T-cell (primary cell): Measurements from ENCODE around the gene NRG3. TPM values are rescaled to one million over a fixed set of nuclear protein-coding genes. Genes with fewer than 3 reads are reported as not detected.

Experiments
- ATAC-seq, 4 experiments: fragments of 200-7000 bp in 3 of 4; fragments of 150-1000 bp in 1 of 4; cut with Tn5 transposase; replicated peaks in 1 of 4; 1 replicate in 3 of 4; 2 replicates in 1 of 4; pipeline ENCODE4 v1.10.0; 2021; ENCODE audit warnings: moderate library complexity in 3 of 4, mild to moderate bottlenecking in 2 of 4, moderate number of reproducible peaks in 1 of 4
- CTCF ChIA-PET, 2 donors: fragments of 300-600 bp; sonication (Branson Sonifier 250); formaldehyde crosslinking; loops; one replicate each; lab custom pipeline; 2022; ENCODE audit warnings: antibody characterized with exemption in 2 of 2; lab: Charles Lee
- POLR2A ChIA-PET, 2 donors: fragments of 300-600 bp; sonication (Branson Sonifier 250); formaldehyde crosslinking; loops; one replicate each; lab custom pipeline; 2022; ENCODE audit warnings: antibody characterized with exemption in 2 of 2; lab: Charles Lee
- DNase-seq, 35 experiments: peaks; one replicate each; pipeline versions ENCODE4 v3.0.0 to v3.0.0-alpha.2; 2013 to 2023
- H3K27ac ChIP-seq: one replicate; pipeline ENCODE4 v1.5.1; 2013; ENCODE audit warnings: low read length
- H3K27me3 ChIP-seq, 2 experiments: replicated peaks in 1 of 2; 1 replicate in 1 of 2; 2 replicates in 1 of 2; pipeline versions ENCODE4 v1.6.1 to v1.7.0; 2013; ENCODE audit warnings: low read length in 1 of 2, mixed read lengths in 1 of 2; ENCODE audit not compliant: control insufficient read depth in 2 of 2, insufficient read depth in 2 of 2; ENCODE audit errors: extremely low read depth in 1 of 2
- H3K36me3 ChIP-seq, 2 donors: 1 replicate in 1 of 2; 2 replicates in 1 of 2; pipeline versions ENCODE4 v1.6.1 to v1.7.0; 2013; ENCODE audit warnings: low read length in 1 of 2; ENCODE audit not compliant: control insufficient read depth in 2 of 2, insufficient read depth in 1 of 2; ENCODE audit errors: extremely low read depth in 1 of 2
- H3K4me1 ChIP-seq, 2 experiments: 1 replicate in 1 of 2; 2 replicates in 1 of 2; pipeline versions ENCODE4 v1.6.1 to v1.7.0; 2013; ENCODE audit warnings: low read length in 2 of 2, mixed read lengths in 1 of 2; ENCODE audit not compliant: insufficient read depth in 2 of 2, control insufficient read depth in 1 of 2; ENCODE audit errors: extremely low read depth in 1 of 2
- H3K4me3 ChIP-seq, 2 donors: 1 replicate in 1 of 2; 2 replicates in 1 of 2; pipeline versions ENCODE4 v1.5.1 to v1.7.0; 2013; ENCODE audit warnings: mild to moderate bottlenecking in 2 of 2, low read length in 1 of 2, moderate library complexity in 1 of 2; ENCODE audit not compliant: control insufficient read depth in 1 of 2; ENCODE audit errors: extremely low read depth in 1 of 2
- H3K9me3 ChIP-seq: 2 replicates; pipeline ENCODE4 v1.7.0; 2013
- H3K27ac Mint-ChIP-seq, 2 donors: one replicate each; pipeline ENCODE4 v1.8.0; 2020 to 2021; ENCODE audit warnings: mild to moderate bottlenecking in 2 of 2, mixed read lengths in 2 of 2
- H3K27me3 Mint-ChIP-seq, 2 donors: one replicate each; pipeline ENCODE4 v1.8.0; 2021 to 2022; ENCODE audit warnings: mixed read lengths in 2 of 2
- H3K36me3 Mint-ChIP-seq: one replicate; pipeline ENCODE4 v1.8.0; 2021; ENCODE audit warnings: mixed read lengths
- H3K4me1 Mint-ChIP-seq, 3 donors: one replicate each; pipeline ENCODE4 v1.8.0; 2020 to 2022; ENCODE audit warnings: mixed read lengths in 3 of 3, mild to moderate bottlenecking in 1 of 3
- H3K4me3 Mint-ChIP-seq, 3 donors: one replicate each; pipeline ENCODE4 v1.8.0; 2020 to 2022; ENCODE audit warnings: mild to moderate bottlenecking in 3 of 3, mixed read lengths in 3 of 3, moderate library complexity in 3 of 3
- H3K9me3 Mint-ChIP-seq, 3 donors: one replicate each; pipeline ENCODE4 v1.8.0; 2020 to 2022; ENCODE audit warnings: mixed read lengths in 3 of 3
- WGBS: methylation state at CpG from one replicate; pipeline ENCODE4 v1.1.5; 2013; ENCODE audit warnings: missing lambda C conversion rate; ENCODE audit not compliant: insufficient coverage; 5-methylcytosine and 5-hydroxymethylcytosine counted together
- total RNA-seq, 35 experiments: library from RNA in 6 of 35; stranded (reverse) in 6 of 35; fragments of 120-200 nt in 1 of 35; gene quantifications; one replicate each; pipeline versions ENCODE4 v1.2.1 to v1.2.4 and lab custom pipeline; 2013 to 2026

NRG3 gene
- total RNA-seq, 5 donors from 2014 or later (not counting 1 experiment from before 2014, with no cell fraction given) = 0.12 TPM; not detected in 4

DNA sequence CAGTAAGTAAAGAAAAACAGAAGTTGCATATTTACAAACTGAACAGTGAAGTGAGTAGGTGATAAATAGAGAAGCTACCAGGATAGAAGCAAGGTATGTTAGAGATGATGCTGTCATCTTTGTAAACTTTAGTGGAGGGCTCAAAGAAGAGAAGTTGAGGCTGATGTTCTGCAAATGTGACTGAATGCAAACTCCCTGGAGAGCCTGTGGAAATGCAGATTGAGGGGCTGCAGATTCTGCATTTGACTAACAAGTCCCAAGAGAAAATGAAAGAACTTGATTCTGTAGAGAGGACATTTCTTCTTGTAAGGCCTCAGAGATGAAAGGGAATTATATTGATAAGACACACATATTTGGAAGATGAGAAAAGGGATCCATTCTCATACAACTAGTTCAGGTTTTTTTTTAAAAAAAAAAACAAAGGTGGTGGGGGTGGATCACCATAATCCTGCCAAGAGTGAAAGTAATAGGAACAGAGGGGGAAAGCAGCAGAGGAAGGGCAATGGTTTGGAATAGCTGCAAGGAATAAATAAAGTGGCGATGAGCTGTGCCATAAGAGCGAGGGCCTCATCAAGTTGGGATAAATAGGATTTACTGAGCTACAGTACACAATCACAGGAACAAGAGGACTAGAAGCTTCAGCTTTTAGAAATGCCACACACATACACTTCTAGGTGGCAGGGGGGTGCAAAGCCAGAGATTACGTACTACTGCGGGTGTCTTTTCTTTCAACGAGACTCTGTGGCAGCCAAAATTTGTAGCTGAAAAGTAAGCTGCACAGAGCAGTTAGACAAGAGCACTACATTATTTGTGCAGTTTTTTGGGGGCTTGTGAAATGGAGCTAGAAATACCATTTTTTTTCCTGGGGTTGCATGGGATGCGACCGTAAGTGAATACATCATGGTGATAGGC is 778.5 kb downstream of the NRG3 start:
- DNase-seq (no peak), ATAC-seq (no peak)
- Histone ChIP-seq H3K4me1 (no peaks in the 10 kb centered on the region), H3K4me3 (no peak overlapping the region), H3K27me3 (no peaks in the 10 kb centered on the region), H3K9me3 (no peaks in the 10 kb centered on the region), H3K36me3 (no peaks in the 10 kb centered on the region), H3K27ac (no peak overlapping the region)
- Mint-ChIP-seq H3K27ac (no peak overlapping the region), H3K4me3 (no peak overlapping the region), H3K4me1 (no peaks in the 10 kb centered on the region), H3K36me3 (no peaks in the 10 kb centered on the region), H3K27me3 (no peaks in the 10 kb centered on the region), H3K9me3 (peaks cover 0 to 17% (median 4%) of the 10 kb centered on the region in 3 donors)
- POLR2A ChIA-PET = no interaction called here
- CTCF ChIA-PET = no interaction called here
- 95% methylated on average over 3 of the region's 7 CpGs for WGBS

DNA sequence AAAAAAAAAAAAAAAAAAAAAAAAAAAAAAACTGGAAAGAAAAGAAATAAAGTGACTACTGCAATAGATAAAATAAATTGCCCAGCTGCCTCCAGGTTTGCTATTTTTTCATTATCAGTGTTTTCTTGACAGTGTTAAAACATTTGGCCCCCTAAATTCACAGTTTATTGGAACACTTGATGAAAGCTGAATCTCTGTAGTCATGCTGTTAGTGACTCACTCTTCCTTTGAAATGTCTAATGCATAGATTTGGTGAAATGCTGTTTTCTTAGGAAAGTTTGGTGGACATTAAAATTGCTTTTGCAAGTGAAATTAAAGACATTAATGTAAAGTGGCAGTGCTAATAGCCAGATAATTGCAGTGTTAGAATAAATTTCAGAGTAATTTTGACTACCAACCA is 785.2 kb downstream of the NRG3 start:
- no peaks in the 10 kb centered on the region for H3K36me3 Mint-ChIP-seq
- DNase-seq (no peak), ATAC-seq (no peak)
- Histone ChIP-seq H3K4me3 (no peak overlapping the region), H3K36me3 (no peaks in the 10 kb centered on the region), H3K9me3 (no peaks in the 10 kb centered on the region), H3K27me3 (no peaks in the 10 kb centered on the region), H3K4me1 (no peaks in the 10 kb centered on the region), H3K27ac (no peak overlapping the region)
- CTCF ChIA-PET = no interaction called here
- H3K4me3 Mint-ChIP-seq = no peak overlapping the region
- H3K27me3 Mint-ChIP-seq = no peaks in the 10 kb centered on the region
- no peaks in the 10 kb centered on the region for H3K4me1 Mint-ChIP-seq
- POLR2A ChIA-PET = no interaction called here
- H3K27ac Mint-ChIP-seq = no peak overlapping the region
- H3K9me3 Mint-ChIP-seq = peaks cover 0 to 3% (median 2%) of the 10 kb centered on the region in 3 donors

DNA sequence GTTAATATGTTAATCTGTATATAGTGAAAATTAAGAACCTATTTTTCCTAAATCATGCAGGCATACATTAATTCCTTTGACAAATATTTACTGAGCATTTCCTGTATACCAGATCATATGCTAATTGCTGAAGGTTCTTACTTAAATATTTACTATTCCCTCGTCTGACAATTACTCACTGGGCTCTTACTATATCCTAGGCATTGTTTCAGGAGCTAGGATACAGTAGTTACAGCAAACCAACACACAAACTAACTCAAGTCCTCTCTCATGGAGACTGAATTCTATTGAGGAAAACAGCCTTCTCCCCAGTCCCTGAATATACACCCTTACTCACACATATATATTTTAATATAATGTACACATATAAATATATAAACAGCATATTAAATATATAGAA is 786.0 kb downstream of the NRG3 start:
- H3K9me3 ChIP-seq = no peaks in the 10 kb centered on the region
- Mint-ChIP-seq H3K4me3 (no peak overlapping the region), H3K9me3 (peaks cover 0 to 3% (median 2%) of the 10 kb centered on the region in 3 donors), H3K36me3 (no peaks in the 10 kb centered on the region), H3K4me1 (no peaks in the 10 kb centered on the region), H3K27me3 (no peaks in the 10 kb centered on the region), H3K27ac (no peak overlapping the region)
- DNase-seq = no peak
- H3K27me3 ChIP-seq = no peaks in the 10 kb centered on the region
- H3K36me3 ChIP-seq = no peaks in the 10 kb centered on the region
- WGBS = 33% methylated on average over 1 of the region's 1 CpG
- CTCF ChIA-PET = no interaction called here
- H3K27ac ChIP-seq = no peak overlapping the region
- no peaks in the 10 kb centered on the region for H3K4me1 ChIP-seq
- no peak overlapping the region for H3K4me3 ChIP-seq
- no peak for ATAC-seq
- POLR2A ChIA-PET = no interaction called here

DNA sequence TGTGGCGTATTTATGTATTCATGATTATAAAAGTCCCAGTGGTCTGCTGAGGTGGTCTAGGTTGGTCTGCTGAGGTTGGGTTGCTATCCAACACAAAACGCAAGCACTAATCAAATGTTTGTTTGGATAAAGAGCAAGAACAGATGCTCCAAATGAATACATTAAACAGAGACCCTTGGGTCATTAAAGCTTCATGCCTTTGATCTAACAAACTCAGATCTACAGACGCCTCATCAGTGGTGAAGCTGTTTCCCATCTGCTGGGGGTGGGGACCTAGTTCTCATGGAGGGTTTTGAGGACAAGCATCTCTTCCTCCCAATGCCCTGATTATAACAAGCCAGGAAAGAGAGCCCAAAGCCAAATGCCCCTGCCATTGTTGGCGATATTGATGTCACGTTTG is 786.7 kb downstream of the NRG3 start:
- 87% methylated on average over 3 of the region's 5 CpGs for WGBS
- Mint-ChIP-seq H3K4me1 (no peaks in the 10 kb centered on the region), H3K36me3 (no peaks in the 10 kb centered on the region), H3K27ac (no peak overlapping the region), H3K9me3 (peaks cover 0 to 3% (median 2%) of the 10 kb centered on the region in 3 donors), H3K4me3 (no peak overlapping the region), H3K27me3 (no peaks in the 10 kb centered on the region)
- Histone ChIP-seq H3K27ac (no peak overlapping the region), H3K4me1 (no peaks in the 10 kb centered on the region), H3K9me3 (no peaks in the 10 kb centered on the region), H3K27me3 (no peaks in the 10 kb centered on the region), H3K4me3 (no peak overlapping the region), H3K36me3 (no peaks in the 10 kb centered on the region)
- CTCF ChIA-PET = no interaction called here
- POLR2A ChIA-PET = no interaction called here
- no peak for DNase-seq
- no peak for ATAC-seq

DNA sequence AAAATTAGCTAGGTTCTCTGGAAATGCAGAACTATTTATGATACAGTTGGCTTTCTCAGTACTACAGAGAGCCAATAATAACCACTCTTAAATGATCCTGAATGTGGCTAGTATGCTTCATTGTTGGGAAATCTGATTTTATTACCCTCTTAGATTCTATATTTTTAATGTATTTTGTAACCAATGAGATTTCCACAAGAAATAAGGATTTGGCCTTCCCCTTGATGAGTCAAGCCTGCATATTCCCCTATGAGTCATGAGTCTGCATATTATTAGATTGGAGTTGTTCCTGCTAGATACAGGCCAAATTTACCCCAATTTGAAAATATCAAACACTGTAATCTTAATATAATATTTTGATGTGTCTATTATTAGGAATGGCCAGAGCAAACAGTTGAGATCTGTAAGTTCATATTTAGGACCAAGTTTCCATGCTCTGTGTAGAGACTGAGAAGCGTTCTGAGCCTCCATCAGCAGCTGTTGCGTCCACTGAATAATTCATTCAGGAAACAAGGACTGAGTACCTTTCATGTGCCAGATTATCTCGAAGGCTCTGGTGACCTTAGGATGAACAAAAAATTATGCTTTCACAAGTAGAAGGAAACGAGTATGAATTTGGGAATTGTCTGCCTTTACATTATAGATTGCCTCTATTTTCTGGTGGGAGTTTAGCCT is 793.4 kb downstream of the NRG3 start:
- ATAC-seq (no peak), DNase-seq (no peak)
- H3K9me3 Mint-ChIP-seq = peaks cover 6 to 23% (median 12%) of the 10 kb centered on the region in 3 donors
- H3K36me3 Mint-ChIP-seq = no peaks in the 10 kb centered on the region
- H3K4me3 ChIP-seq = no peak overlapping the region
- H3K27me3 ChIP-seq = no peaks in the 10 kb centered on the region
- ChIA-PET POLR2A (no interaction called here), CTCF (no interaction called here)
- H3K27ac Mint-ChIP-seq = no peak overlapping the region
- no peak overlapping the region for H3K4me3 Mint-ChIP-seq
- H3K27me3 Mint-ChIP-seq = no peaks in the 10 kb centered on the region
- H3K9me3 ChIP-seq = no peaks in the 10 kb centered on the region
- no peak overlapping the region for H3K27ac ChIP-seq
- H3K36me3 ChIP-seq = no peaks in the 10 kb centered on the region
- no peaks in the 10 kb centered on the region for H3K4me1 ChIP-seq
- H3K4me1 Mint-ChIP-seq = no peaks in the 10 kb centered on the region
- WGBS = 59% methylated on average over 3 of the region's 4 CpGs

DNA sequence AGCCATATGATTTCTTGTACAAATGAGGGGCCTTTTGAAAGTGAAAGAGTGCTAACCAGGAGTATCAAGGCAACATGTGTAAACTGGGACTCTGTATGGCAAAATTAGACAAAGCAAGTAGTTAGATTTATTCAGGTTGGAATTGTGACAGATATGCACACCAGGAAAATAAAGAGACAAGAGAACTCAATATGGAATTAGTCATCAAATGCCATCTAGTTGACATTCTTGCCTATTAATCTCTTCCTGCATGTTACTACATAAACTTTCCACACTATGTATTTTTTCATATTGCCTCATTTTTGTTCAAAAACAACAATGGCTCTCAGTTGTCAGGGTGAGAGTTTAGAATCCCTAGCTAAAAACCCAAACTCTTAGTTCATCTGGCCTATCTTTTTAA is 799.0 kb downstream of the NRG3 start:
- Histone ChIP-seq H3K27ac (no peak overlapping the region), H3K36me3 (no peaks in the 10 kb centered on the region), H3K27me3 (no peaks in the 10 kb centered on the region), H3K9me3 (no peaks in the 10 kb centered on the region), H3K4me3 (no peak overlapping the region), H3K4me1 (no peaks in the 10 kb centered on the region)
- ChIA-PET CTCF (no interaction called here), POLR2A (no interaction called here)
- Mint-ChIP-seq H3K4me3 (no peak overlapping the region), H3K27me3 (no peaks in the 10 kb centered on the region), H3K9me3 (peaks cover 10 to 18% (median 14%) of the 10 kb centered on the region in 3 donors), H3K36me3 (no peaks in the 10 kb centered on the region), H3K4me1 (no peaks in the 10 kb centered on the region), H3K27ac (no peak overlapping the region)
- ATAC-seq (no peak), DNase-seq (no peak)
